ENCODE measurements around the gene GPR3.

The GPR3 gene

GRCh38 chr1:27359822-27360158 is 32.6 kb upstream of the GPR3 start:
- no peak for DNase-seq

- no peak for DNase-seq
Observed at GRCh38 chr1:27360159-27361043, 32.0 kb upstream of the GPR3 start.

GRCh38 chr1:27361044-27361402 is 31.4 kb upstream of the GPR3 start:
- DNase-seq: no peak

GRCh38 chr1:27361553-27361952 is 30.9 kb upstream of the GPR3 start:
- DNase-seq: no peak

GRCh38 chr1:27363766-27364695 is 28.4 kb upstream of the GPR3 start:
- DNase-seq: no peak

- DNase-seq: no peak
Observed at GRCh38 chr1:27364696-27365371, 27.6 kb upstream of the GPR3 start.

- DNase-seq: peak; percentile 49
Observed at GRCh38 chr1:27365372-27366112, 26.9 kb upstream of the GPR3 start.

- DNase-seq: peak; percentile 40
Observed at GRCh38 chr1:27366113-27366410, 26.4 kb upstream of the GPR3 start.

- DNase-seq: peak; percentile 1
Observed at GRCh38 chr1:27366411-27367159, 25.8 kb upstream of the GPR3 start, which contains the start of gene MAP3K6. Gene MAP3K6, minus strand, starts transcription at chr1:27366961. Its CDS starts 364 bp downstream, at chr1:27366597.

- DNase-seq: no peak
Observed at GRCh38 chr1:27367160-27367650, 25.2 kb upstream of the GPR3 start.

GRCh38 chr1:27368869-27369582 is 23.4 kb upstream of the GPR3 start:
- no peak for DNase-seq

GRCh38 chr1:27372022-27372807 is 20.2 kb upstream of the GPR3 start:
- DNase-seq: no peak

GRCh38 chr1:27372808-27373690 is 19.4 kb upstream of the GPR3 start:
- DNase-seq: no peak

- no peak for DNase-seq
Observed at GRCh38 chr1:27374362-27375086, 17.9 kb upstream of the GPR3 start, which contains the start of gene FCN3. Gene FCN3, minus strand, starts transcription at chr1:27374824. Its CDS starts 6 bp downstream, at chr1:27374818.

- no peak for DNase-seq
Observed at GRCh38 chr1:27377760-27378495, 14.5 kb upstream of the GPR3 start.

- no peak for DNase-seq
Observed at GRCh38 chr1:27379564-27380122, 12.8 kb upstream of the GPR3 start.

GRCh38 chr1:27380224-27380623 is 12.2 kb upstream of the GPR3 start:
- no peak for DNase-seq
